HG03097 (cell line): ENCODE results near the gene CLGN.

ENCODE experiments used
- ATAC-seq: cut with Tn5 transposase; IDR thresholded peaks from one replicate; pipeline ENCODE4 v1.9.1; 2021; ENCODE audit not compliant: unreplicated experiment, low FRiP score

CLGN gene

DNA sequence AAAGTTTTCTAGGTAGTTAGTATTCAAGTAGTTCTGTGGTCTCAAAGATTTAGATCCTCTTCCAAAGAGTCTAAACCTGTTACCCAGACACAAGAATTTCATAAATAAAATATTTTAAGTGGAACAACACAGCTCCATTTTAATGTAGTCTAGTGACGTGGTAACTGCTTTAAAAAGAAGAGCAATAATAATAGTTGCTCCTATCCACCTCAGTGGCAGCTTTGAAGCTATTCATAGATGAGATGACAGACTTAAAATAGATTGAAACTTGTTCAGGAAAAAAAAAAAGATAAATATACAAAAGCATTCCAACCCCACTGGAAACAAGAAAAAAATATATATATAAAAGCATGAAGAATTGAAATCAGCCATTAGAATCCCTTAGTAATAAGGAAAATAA lies 39.4 kb downstream of the CLGN start:
- no peak for ATAC-seq

- no peak for ATAC-seq
Observed at GRCh38 chr4:140382732-140383131, 44.7 kb downstream of the CLGN start.

GRCh38 chr4:140374130-140374477 lies 53.3 kb downstream of the CLGN start:
- no peak for ATAC-seq

- ATAC-seq, result peak; percentile 95
Observed at GRCh38 chr4:140373328-140374129, 53.9 kb downstream of the CLGN start, which contains the start of gene SCOC. TSS of gene SCOC (plus strand) at chr4:140373646. CDS start at chr4:140379171, 5,525 bp downstream.

DNA sequence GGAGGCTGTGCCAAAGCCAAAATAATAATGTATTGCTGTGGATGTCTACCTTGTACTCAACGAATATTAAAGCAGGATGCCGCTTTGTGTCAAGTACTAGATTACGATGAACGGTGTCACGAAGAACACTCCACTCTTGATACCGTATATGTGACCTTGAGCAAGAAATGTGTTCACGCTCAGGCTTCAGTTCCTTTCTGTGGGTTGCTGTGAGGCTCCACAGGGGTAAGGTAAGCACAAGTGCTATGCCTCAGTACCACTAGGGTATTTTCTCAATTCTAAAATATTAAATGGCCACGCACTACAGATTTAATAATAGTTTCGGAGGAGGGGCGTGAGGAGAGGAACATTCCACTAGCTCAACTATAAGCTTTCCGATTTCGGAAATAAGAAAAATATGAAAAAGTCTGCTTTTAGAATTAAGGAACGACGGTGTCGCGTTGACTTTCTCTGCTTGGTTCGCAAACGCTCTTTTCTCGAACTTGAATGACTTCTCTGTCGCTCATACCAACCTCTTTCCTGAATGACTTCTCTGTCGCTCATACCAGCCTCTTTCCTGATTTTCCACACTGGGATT lies 54.6 kb downstream of the CLGN start:
- peak; percentile 39 for ATAC-seq

GRCh38 chr4:140368686-140369085 lies 58.8 kb downstream of the CLGN start:
- ATAC-seq, result no peak

DNA sequence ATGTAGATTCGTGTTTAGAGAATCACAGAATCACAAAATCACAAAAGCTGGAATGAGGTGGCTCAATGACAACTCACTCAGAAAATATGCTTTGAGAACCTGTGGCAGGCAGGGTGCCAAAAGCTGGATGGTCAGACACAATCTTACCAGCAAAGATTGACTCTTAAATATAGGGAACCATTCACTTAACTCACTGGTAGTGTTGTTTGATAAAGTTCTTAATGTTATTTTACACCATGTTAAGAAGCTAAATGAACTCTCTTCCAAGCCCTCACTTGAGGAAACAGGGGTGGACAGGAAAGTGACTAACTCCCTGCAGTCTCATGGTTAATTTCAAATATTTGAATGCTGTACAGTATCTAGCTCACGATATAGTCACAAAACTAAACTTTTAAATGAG lies 59.7 kb downstream of the CLGN start:
- no peak for ATAC-seq

DNA sequence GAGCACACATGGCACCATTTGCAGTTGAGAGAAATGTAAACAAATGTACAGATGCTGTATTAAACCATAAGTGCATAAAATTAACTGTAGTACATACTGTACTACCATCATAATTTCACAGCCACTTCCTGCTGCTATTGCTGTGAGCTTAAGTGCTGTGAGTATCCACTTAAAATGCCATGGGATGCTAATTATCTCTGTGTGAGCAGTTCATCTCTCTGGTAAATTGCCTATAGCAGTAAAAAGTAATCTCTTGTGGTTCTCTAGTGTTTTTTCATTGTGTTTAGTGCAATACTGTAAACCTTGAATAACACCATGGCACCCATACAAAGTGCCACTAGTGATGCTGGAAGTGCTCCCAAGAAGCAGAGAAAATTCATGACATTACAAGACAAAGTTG lies 63.9 kb downstream of the CLGN start:
- no peak for ATAC-seq

- ATAC-seq, result no peak
Observed at GRCh38 chr4:140363051-140363450, 64.4 kb downstream of the CLGN start.

DNA sequence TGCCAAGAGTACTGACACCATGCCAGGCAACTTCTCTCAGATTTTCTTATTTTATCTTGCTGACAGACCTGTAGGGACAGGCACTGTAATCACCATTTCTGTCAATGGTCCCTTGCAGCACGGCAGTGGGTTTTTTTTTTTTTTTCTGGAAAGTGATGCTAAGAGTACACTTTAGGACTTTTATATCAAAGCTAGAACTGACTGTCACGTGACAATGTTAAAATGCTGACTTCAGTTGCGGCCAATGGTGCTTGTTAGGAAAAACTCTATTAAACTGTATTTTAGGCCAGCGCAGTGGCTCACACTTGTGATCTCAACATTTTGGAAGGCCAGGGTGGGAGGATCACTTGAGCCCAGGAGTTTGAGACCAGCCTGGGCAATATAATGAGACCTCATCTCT lies 66.3 kb downstream of the CLGN start:
- ATAC-seq, result no peak

- ATAC-seq, result peak; percentile 89
Observed at GRCh38 chr4:140359562-140360427, 67.7 kb downstream of the CLGN start.

GRCh38 chr4:140358281-140358680 lies 69.2 kb downstream of the CLGN start:
- ATAC-seq, result no peak

DNA sequence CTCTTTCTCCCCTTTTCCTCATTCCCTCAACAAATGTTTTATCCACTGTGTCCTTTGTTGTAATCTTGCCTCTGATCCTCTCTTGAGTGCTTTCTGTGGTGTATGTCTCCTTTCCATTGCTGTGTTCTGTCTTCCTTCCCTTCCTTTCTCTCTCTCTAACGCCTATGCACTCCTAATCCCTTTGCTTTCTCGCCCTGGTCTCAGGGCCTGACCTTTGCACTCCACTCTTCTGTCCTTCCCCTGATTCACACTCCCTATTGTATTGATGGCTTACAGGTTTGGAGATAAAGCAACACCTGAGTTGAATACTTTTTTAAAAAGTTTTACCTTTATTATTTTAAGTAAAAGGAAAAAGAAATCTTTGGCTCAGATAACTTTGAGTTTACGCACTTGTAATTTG lies 69.6 kb downstream of the CLGN start:
- no peak for ATAC-seq

- ATAC-seq, result no peak
Observed at GRCh38 chr4:140355288-140355687, 72.2 kb downstream of the CLGN start.

DNA sequence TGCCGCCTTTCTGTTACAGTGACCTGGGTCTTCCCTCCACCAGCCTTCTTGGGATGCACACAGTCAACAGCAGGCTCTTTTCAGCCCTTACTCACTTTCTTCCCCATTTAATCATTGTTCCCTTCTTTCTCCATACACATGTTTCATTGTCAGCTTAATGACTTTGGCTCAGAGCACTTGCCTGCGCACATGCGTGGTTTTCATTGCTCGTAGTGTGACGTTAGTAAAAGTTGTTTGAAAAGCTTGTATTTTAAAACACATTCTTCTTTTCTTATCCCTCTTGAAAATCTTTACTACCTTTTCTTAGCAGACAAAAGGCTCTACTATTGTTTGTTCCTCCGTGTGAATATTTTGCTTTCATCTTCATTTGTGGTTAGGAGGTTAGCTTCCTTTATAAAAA lies 73.7 kb downstream of the CLGN start:
- no peak for ATAC-seq

DNA sequence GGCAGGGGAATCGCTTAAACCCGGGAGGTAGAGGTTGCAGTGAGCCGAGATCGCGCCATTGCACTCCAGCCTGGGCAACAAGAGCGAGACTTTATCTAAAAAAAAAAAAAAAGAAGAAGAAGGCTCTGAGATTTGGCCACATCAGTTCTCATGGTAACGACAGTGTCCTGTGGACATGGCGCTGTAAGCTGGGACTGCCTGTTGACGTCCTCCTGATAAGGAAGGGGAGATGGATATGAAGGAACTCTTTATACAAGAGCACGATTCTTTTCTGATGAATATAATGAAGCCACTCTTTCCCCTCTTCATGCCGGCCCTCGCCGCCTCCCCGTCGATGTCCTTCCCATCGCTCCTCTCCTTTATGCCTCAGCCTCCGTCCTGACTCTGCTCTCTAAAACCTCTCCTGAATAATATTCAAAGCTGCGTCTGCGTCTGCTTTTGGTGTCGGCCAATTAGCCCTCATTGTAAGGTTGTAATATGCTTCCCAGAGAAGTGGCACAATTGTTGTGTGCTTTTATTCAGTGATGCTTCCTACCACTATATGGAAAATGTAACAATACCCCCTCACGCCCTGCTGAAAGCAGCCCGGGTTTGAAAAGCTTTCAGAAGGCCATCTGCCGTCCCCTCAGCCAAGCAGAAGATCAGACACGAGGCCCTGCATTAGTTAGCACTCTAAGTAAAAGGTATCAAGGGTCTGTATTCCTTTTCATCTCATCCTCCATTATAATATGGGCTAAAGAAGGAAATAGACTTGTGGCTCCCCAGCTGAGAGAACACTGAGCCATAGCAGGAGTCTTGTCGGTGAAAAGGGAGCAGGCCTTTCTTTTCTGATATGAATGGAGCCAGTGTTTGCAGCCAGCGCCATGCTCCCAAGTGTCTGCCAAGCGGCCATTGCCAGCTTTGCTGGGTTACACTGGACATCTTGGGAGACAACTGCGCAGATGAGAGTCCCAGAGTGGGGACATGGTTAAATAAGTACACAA lies 76.1 kb downstream of the CLGN start:
- no peak for ATAC-seq

GRCh38 chr4:140349816-140350215 lies 77.6 kb downstream of the CLGN start:
- no peak for ATAC-seq

- no peak for ATAC-seq
Observed at GRCh38 chr4:140346136-140346535, 81.3 kb downstream of the CLGN start.

- ATAC-seq, result no peak
Observed at GRCh38 chr4:140344621-140345020, 82.8 kb downstream of the CLGN start.

DNA sequence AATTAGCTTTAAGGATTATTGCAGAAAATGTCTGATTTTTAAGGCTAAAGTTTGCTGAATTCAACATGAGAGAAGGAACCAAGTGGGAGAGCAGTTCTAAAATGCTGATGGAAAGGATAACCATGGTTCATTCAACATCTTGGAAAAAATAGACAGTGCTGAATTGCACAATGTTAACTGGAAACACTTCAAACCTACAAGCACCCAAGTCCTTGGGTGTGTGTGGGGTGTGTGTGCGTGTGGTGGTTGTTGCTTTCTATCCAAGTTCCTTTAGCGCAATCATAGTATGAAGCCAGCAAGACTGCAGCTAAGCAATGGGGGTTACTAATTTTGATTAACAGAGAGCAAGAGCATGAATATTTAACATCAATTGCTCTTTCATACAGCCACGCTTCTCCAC lies 83.3 kb downstream of the CLGN start:
- no peak for ATAC-seq
